VCaP (cell line): ENCODE results near the gene KRT15.

Experiments used
- H3K27ac ChIP-seq: fragments of 450-650 bp; 2 replicates; pipeline ENCODE4 v1.5.1; 2017
- TF ChIP-seq, protein P1 (sequence below): fragments of 450-650 bp; conservative IDR thresholded peaks from 2 replicates; pipeline ENCODE4 v1.5.1; 2017; ENCODE audit warnings: mild to moderate bottlenecking, moderate library complexity

Gene KRT15

DNA sequence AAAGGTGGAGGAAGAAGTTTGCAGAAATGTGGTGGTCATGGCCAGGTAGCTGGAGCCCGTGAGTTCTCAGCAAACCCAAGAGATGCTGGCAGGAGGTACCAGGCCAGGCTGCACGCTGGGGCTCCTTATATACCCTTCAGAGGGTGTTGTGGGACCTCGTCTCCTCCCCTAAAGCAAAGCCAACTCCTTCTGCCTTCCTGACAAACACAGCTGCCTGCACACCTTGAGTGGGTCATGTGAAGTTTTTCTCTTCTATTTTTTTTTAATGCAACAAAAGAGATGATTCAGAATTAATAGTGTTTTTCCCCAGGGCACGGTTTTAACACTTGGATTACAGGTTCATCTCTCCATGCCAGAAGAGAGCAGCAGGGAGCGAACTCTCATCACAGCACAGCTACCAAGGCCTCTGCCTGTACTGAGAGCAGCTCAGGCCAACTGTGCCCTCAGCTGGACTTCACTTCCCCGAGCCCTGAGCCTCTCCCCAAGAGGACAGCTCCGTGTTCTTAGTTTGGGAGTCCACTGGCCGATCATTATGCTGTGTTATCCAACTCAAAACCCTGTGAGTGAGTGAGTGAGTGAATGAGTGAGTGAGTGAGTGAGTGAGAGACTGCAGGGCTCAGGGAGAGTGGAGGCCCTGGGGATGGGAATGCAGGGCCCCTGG, at the start of gene KRT15:
Gene KRT15, minus strand, starts transcription at position 102 of the 661 bp plus-strand sequence. Its CDS starts 63 bp downstream, at position 39.
- TF ChIP-seq, protein P1, sequence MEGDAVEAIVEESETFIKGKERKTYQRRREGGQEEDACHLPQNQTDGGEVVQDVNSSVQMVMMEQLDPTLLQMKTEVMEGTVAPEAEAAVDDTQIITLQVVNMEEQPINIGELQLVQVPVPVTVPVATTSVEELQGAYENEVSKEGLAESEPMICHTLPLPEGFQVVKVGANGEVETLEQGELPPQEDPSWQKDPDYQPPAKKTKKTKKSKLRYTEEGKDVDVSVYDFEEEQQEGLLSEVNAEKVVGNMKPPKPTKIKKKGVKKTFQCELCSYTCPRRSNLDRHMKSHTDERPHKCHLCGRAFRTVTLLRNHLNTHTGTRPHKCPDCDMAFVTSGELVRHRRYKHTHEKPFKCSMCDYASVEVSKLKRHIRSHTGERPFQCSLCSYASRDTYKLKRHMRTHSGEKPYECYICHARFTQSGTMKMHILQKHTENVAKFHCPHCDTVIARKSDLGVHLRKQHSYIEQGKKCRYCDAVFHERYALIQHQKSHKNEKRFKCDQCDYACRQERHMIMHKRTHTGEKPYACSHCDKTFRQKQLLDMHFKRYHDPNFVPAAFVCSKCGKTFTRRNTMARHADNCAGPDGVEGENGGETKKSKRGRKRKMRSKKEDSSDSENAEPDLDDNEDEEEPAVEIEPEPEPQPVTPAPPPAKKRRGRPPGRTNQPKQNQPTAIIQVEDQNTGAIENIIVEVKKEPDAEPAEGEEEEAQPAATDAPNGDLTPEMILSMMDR, result no peak

DNA sequence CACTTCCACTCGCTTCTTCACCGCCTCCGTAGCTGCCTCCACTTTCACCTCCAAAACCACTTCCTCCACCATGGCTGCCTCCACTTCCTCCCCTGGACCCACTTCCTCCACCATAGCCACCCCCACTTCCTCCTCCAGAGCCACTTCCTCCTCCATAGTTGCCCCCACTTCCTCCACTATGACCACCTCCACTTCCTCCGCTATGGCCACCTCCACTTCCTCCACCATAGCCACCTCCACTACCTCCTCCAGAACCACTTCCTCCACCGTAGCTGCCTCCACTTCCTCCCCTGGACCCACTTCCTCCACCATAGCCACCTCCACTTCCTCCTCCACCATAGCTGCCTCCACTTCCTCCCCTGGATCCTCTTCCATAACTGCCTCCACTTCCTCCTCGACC, 48.6 kb upstream of the KRT15 start:
- H3K27ac ChIP-seq, result no peak overlapping the region
- TF ChIP-seq, protein P1, result no peak

More for the DNA sequence above, at the start of gene KRT15:
- H3K27ac ChIP-seq, result no peak within 1 kb of the TSS

DNA sequence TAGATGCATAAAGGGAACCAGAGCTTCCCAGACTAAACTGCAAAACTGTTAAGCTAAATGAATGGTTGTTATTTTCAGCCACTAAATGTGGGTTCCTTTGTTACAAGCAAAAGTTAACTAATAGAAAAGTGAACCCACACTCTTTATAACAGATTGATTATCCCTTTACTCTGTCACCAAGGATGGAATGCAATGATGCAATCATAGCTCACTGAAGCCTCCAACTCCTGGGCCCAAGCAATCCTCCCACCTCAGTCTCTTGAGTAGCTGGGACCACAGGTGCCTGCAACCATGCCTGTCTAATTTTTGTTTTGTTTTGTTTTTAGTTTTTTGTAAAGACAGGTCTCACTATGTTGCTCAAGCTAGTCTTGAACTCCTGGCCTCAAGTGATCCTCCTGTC, 46.6 kb upstream of the KRT15 start:
- no peak overlapping the region for H3K27ac ChIP-seq
- TF ChIP-seq, protein P1, result no peak

- H3K27ac ChIP-seq, result no peak overlapping the region
- TF ChIP-seq, protein P1, result no peak
These were observed 45.0 kb upstream of the KRT15 start for GRCh38 chr17:41563607-41564170.

GRCh38 chr17:41561554-41561953, 42.9 kb upstream of the KRT15 start:
- TF ChIP-seq, protein P1, result no peak
- H3K27ac ChIP-seq, result no peak overlapping the region

DNA sequence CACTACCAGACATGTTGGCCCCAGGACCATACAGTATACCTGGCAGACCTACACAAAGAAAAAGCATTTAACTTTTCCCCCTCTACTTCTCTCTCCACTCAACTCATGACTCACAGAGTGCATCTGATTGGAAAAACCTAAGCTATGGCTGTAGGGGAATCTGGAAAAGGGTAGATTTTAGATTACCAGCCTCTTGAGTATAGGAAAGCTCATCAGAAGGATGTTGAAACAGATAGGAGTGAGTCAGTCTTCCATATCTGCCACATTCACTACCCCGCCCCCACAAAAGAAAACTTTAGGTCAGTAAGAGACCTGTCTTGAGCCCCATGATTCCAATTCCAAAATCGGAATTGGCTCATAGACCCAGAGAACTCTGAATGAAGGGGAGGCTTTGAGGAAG, 40.9 kb upstream of the KRT15 start:
- H3K27ac ChIP-seq, result no peak overlapping the region
- TF ChIP-seq, protein P1, result no peak

DNA sequence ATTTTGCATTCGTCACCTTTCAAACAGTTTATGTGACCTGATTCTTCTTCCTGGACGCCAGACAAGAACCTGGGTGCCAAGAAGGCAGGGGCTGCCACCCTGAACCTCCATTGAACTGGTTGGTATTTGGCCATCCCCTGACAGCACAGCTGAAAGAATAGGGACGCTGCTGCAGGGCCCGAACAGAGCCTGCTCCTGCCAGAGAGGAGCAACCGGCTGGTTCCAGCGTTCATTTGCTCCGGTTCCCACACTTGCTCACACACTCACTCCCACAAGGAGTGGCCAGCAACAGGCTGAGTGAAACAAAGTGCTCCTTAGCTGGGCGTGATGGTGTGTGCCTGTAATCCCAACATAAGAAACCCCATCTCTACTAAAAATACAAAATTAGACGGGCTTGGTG, 38.2 kb upstream of the KRT15 start:
- TF ChIP-seq, protein P1, result no peak
- H3K27ac ChIP-seq, result no peak overlapping the region
